Measurements from ENCODE around the gene GRK2.

DNA sequence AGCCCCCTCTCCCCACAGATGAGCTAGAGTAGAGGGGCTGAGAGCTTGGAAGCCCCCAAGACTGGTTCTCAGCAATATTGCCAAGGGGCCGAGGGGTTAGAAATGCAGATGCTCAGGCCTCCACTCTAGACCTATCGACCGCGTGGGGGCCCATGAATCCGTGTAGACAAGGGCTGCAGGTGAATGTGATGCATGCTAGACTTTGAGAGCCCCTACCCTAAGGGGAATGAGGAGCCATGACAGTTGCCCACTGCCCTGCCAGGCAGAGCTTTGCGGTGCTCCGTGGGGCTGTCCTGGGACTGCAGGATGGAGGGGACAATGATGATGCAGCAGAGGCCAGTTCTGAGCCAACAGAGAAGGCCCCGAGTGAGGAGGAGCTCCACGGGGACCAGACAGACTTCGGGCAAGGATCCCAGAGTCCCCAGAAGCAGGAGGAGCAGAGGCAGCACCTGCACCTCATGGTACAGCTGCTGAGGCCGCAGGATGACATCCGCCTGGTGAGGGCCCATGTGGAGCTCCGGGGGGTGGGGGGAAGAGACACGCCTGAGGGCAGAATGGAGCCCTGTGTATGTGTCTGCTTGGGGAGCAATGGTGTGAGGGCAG lies 38.3 kb downstream of the GRK2 start:
- TF ChIP-seq, protein P1, sequence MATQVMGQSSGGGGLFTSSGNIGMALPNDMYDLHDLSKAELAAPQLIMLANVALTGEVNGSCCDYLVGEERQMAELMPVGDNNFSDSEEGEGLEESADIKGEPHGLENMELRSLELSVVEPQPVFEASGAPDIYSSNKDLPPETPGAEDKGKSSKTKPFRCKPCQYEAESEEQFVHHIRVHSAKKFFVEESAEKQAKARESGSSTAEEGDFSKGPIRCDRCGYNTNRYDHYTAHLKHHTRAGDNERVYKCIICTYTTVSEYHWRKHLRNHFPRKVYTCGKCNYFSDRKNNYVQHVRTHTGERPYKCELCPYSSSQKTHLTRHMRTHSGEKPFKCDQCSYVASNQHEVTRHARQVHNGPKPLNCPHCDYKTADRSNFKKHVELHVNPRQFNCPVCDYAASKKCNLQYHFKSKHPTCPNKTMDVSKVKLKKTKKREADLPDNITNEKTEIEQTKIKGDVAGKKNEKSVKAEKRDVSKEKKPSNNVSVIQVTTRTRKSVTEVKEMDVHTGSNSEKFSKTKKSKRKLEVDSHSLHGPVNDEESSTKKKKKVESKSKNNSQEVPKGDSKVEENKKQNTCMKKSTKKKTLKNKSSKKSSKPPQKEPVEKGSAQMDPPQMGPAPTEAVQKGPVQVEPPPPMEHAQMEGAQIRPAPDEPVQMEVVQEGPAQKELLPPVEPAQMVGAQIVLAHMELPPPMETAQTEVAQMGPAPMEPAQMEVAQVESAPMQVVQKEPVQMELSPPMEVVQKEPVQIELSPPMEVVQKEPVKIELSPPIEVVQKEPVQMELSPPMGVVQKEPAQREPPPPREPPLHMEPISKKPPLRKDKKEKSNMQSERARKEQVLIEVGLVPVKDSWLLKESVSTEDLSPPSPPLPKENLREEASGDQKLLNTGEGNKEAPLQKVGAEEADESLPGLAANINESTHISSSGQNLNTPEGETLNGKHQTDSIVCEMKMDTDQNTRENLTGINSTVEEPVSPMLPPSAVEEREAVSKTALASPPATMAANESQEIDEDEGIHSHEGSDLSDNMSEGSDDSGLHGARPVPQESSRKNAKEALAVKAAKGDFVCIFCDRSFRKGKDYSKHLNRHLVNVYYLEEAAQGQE (IDR thresholded peaks at IDR 0.05; ENCODE audit: low read depth): no peak
- TF ChIP-seq, protein P2, sequence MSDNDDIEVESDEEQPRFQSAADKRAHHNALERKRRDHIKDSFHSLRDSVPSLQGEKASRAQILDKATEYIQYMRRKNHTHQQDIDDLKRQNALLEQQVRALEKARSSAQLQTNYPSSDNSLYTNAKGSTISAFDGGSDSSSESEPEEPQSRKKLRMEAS (IDR thresholded peaks at IDR 0.05): no peak
- TF ChIP-seq EP300 (IDR thresholded peaks at IDR 0.05; ENCODE audit: borderline replicate concordance): no peak
- no peak for TF ChIP-seq TAF1 (IDR thresholded peaks at IDR 0.05; ENCODE audit: low read depth)
